Choroid plexus epithelial cell (primary cell): ENCODE results near the gene ZNF844.

ENCODE experiments used
- DNase-seq: peaks from one replicate; pipeline ENCODE4 v3.0.0-alpha.2; 2010; ENCODE audit warnings: low read depth
- H3K4me3 ChIP-seq: 2 replicates; pipeline ENCODE4 v1.5.1; 2011; ENCODE audit warnings: low read depth, mild to moderate bottlenecking, control low read depth, low read length, moderate library complexity
- CTCF ChIP-seq: conservative IDR thresholded peaks from 2 replicates; pipeline ENCODE4 v1.5.1; 2011; ENCODE audit warnings: low read depth, mild to moderate bottlenecking, control low read depth, inconsistent platforms, low read length, moderate library complexity

ZNF844 gene

GRCh38 chr19:12064590-12065538 is at the start of gene ZNF844:
TSS of gene ZNF844 (plus strand) at chr19:12064731. CDS start at chr19:12064874, 143 bp downstream.
- DNase-seq, result peak; percentile 93
- no peak for TF ChIP-seq CTCF
- peak within 1 kb of the TSS; percentile 98 for H3K4me3 ChIP-seq

- DNase-seq, result peak; percentile 5
- no peak overlapping the region for H3K4me3 ChIP-seq
- no peak for TF ChIP-seq CTCF
Observed at GRCh38 chr19:12015015-12015752, 49.3 kb upstream of the ZNF844 start.

- no peak for TF ChIP-seq CTCF
- H3K4me3 ChIP-seq, result no peak overlapping the region
- DNase-seq, result peak; percentile 4
Observed at GRCh38 chr19:12015753-12016116, 48.8 kb upstream of the ZNF844 start.

GRCh38 chr19:12034198-12034597 is 30.3 kb upstream of the ZNF844 start:
- no peak for DNase-seq
- no peak for TF ChIP-seq CTCF
- H3K4me3 ChIP-seq, result no peak overlapping the region

- peak overlapping the region; percentile 94 for H3K4me3 ChIP-seq
- peak; percentile 31 for DNase-seq
- TF ChIP-seq CTCF, result no peak
Observed at GRCh38 chr19:12034620-12035019, 29.9 kb upstream of the ZNF844 start.

GRCh38 chr19:12035220-12036172 is 29.0 kb upstream of the ZNF844 start, which contains the start of gene ZNF433:
TSS of gene ZNF433 (minus strand) at chr19:12035679. CDS start at chr19:12035539, 140 bp downstream.
- DNase-seq, result peak; percentile 85

More at GRCh38 chr19:12035220-12036172, 29.0 kb upstream of the ZNF844 start, which contains the start of gene ZNF433:
- peak; percentile 14 for TF ChIP-seq CTCF
- H3K4me3 ChIP-seq, result peak within 1 kb of the TSS; percentile 94
